ENCODE data around the gene CHIA. TPM values are rescaled to one million over a fixed set of nuclear protein-coding genes. Genes with fewer than 3 reads are reported as not detected.

Gene CHIA
- total RNA-seq, 1 donor: not detected

- H3K79me2 ChIP-seq (ENCODE audit: insufficient read depth, low read length): no peaks in the 10 kb centered on the region
- H3K4me3 ChIP-seq (ENCODE audit: insufficient read depth, low read length): no peak overlapping the region
- TF ChIP-seq, protein P1, sequence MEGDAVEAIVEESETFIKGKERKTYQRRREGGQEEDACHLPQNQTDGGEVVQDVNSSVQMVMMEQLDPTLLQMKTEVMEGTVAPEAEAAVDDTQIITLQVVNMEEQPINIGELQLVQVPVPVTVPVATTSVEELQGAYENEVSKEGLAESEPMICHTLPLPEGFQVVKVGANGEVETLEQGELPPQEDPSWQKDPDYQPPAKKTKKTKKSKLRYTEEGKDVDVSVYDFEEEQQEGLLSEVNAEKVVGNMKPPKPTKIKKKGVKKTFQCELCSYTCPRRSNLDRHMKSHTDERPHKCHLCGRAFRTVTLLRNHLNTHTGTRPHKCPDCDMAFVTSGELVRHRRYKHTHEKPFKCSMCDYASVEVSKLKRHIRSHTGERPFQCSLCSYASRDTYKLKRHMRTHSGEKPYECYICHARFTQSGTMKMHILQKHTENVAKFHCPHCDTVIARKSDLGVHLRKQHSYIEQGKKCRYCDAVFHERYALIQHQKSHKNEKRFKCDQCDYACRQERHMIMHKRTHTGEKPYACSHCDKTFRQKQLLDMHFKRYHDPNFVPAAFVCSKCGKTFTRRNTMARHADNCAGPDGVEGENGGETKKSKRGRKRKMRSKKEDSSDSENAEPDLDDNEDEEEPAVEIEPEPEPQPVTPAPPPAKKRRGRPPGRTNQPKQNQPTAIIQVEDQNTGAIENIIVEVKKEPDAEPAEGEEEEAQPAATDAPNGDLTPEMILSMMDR (IDR thresholded peaks at IDR 0.05; ENCODE audit: extremely low read depth, low read depth, low read length): no peak
- no peaks in the 10 kb centered on the region for H3K36me3 ChIP-seq (ENCODE audit: insufficient read depth, low read length)
- H3K4me2 ChIP-seq (ENCODE audit: insufficient read depth, low read length): no peak overlapping the region
- DNase-seq (ENCODE audit: insufficient read length, low spot score, missing footprints): no peak
- H2AFZ ChIP-seq (ENCODE audit: low read length): no peak overlapping the region
- no peaks in the 10 kb centered on the region for H3K27me3 ChIP-seq (ENCODE audit: insufficient read depth, low read length)
- no peaks in the 10 kb centered on the region for H3K9me3 ChIP-seq (ENCODE audit: low read depth, low read length)
- no peaks in the 10 kb centered on the region for H4K20me1 ChIP-seq (ENCODE audit: insufficient read depth, low read length)
- no peak overlapping the region for H3K27ac ChIP-seq (ENCODE audit: low read depth, low read length)
- H3K4me1 ChIP-seq (ENCODE audit: insufficient read depth, low read length): no peaks in the 10 kb centered on the region
Observed at GRCh38 chr1:111309690-111310089, 19.0 kb downstream of the CHIA start.

DNA sequence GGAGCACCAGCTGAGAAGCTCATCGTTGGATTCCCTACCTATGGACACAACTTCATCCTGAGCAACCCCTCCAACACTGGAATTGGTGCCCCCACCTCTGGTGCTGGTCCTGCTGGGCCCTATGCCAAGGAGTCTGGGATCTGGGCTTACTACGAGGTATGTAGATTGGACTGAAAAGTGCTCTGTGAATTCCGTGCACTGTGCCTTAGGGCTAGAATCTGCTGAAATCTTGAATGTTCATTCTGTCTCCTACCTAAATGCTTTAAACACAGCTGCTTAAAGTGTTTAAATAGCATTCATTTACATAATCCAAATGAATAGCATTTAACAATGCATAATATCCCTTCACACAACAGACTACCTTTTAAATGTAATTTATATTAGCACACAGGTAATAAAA is 27.9 kb downstream of the CHIA start:
- H3K36me3 ChIP-seq (ENCODE audit: insufficient read depth, low read length): no peaks in the 10 kb centered on the region
- no peak for DNase-seq (ENCODE audit: insufficient read length, low spot score, missing footprints)
- peaks cover 4% of the 10 kb centered on the region for H3K27me3 ChIP-seq (ENCODE audit: insufficient read depth, low read length)
- H3K4me1 ChIP-seq (ENCODE audit: insufficient read depth, low read length): no peaks in the 10 kb centered on the region
- H3K79me2 ChIP-seq (ENCODE audit: insufficient read depth, low read length): no peaks in the 10 kb centered on the region
- no peak overlapping the region for H3K4me3 ChIP-seq (ENCODE audit: insufficient read depth, low read length)
- H3K9me3 ChIP-seq (ENCODE audit: low read depth, low read length): no peaks in the 10 kb centered on the region
- TF ChIP-seq, protein P1 (IDR thresholded peaks at IDR 0.05; ENCODE audit: extremely low read depth, low read depth, low read length): no peak
- H3K27ac ChIP-seq (ENCODE audit: low read depth, low read length): no peak overlapping the region
- no peaks in the 10 kb centered on the region for H4K20me1 ChIP-seq (ENCODE audit: insufficient read depth, low read length)
- no peak overlapping the region for H2AFZ ChIP-seq (ENCODE audit: low read length)
- no peak overlapping the region for H3K4me2 ChIP-seq (ENCODE audit: insufficient read depth, low read length)

- Histone ChIP-seq H3K27me3 (ENCODE audit: insufficient read depth, low read length) (peaks cover 4% of the 10 kb centered on the region), H2AFZ (ENCODE audit: low read length) (no peak overlapping the region), H3K27ac (ENCODE audit: low read depth, low read length) (no peak overlapping the region), H3K9me3 (ENCODE audit: low read depth, low read length) (no peaks in the 10 kb centered on the region), H3K4me1 (ENCODE audit: insufficient read depth, low read length) (no peaks in the 10 kb centered on the region), H3K4me3 (ENCODE audit: insufficient read depth, low read length) (no peak overlapping the region), H3K4me2 (ENCODE audit: insufficient read depth, low read length) (no peak overlapping the region), H3K79me2 (ENCODE audit: insufficient read depth, low read length) (no peaks in the 10 kb centered on the region), H3K36me3 (ENCODE audit: insufficient read depth, low read length) (no peaks in the 10 kb centered on the region), H4K20me1 (ENCODE audit: insufficient read depth, low read length) (no peaks in the 10 kb centered on the region)
- DNase-seq (ENCODE audit: insufficient read length, low spot score, missing footprints): no peak
- TF ChIP-seq, protein P1 (IDR thresholded peaks at IDR 0.05; ENCODE audit: extremely low read depth, low read depth, low read length): no peak
Observed at GRCh38 chr1:111320066-111320879, 29.6 kb downstream of the CHIA start.

GRCh38 chr1:111323231-111323630 is 32.6 kb downstream of the CHIA start:
- Histone ChIP-seq H3K36me3 (ENCODE audit: insufficient read depth, low read length) (no peaks in the 10 kb centered on the region), H3K4me1 (ENCODE audit: insufficient read depth, low read length) (no peaks in the 10 kb centered on the region), H3K27ac (ENCODE audit: low read depth, low read length) (no peak overlapping the region), H3K27me3 (ENCODE audit: insufficient read depth, low read length) (peaks cover 2% of the 10 kb centered on the region), H3K4me2 (ENCODE audit: insufficient read depth, low read length) (no peak overlapping the region), H2AFZ (ENCODE audit: low read length) (no peak overlapping the region), H3K79me2 (ENCODE audit: insufficient read depth, low read length) (no peaks in the 10 kb centered on the region), H3K9me3 (ENCODE audit: low read depth, low read length) (no peaks in the 10 kb centered on the region), H3K4me3 (ENCODE audit: insufficient read depth, low read length) (no peak overlapping the region), H4K20me1 (ENCODE audit: insufficient read depth, low read length) (no peaks in the 10 kb centered on the region)
- TF ChIP-seq, protein P1 (IDR thresholded peaks at IDR 0.05; ENCODE audit: extremely low read depth, low read depth, low read length): no peak
- no peak for DNase-seq (ENCODE audit: insufficient read length, low spot score, missing footprints)

All from osteoblast (primary cell).